CD4-positive, alpha-beta memory T cell (primary cell): ENCODE measurements around the gene SPATA33. TPM values are rescaled to one million over a fixed set of nuclear protein-coding genes. Genes with fewer than 3 reads are reported as not detected.
"Not testable (repeated sequence)": the region's sequence is repeated elsewhere in the genome, so short reads cannot be mapped to it uniquely, and the experiment has no call there.

Experiments used
- CTCF ChIA-PET: fragments of 350-600 bp; sonication (Branson Sonifier 250); formaldehyde crosslinking; loops from one replicate; lab custom pipeline; 2021; ENCODE audit warnings: inconsistent platforms; ENCODE audit not compliant: partially characterized antibody; lab: Charles Lee
- POLR2A ChIA-PET: fragments of 350-600 bp; sonication (Branson Sonifier 250); formaldehyde crosslinking; loops from one replicate; lab custom pipeline; 2021; ENCODE audit not compliant: partially characterized antibody; lab: Charles Lee
- DNase-seq, 5 donors: peaks; one replicate each; pipeline versions ENCODE4 v3.0.0 to v3.0.0-alpha.2; 2020 to 2022; ENCODE audit warnings: mixed read lengths in 1 of 5
- H3K27ac ChIP-seq: one replicate; pipeline ENCODE4 v1.7.0; 2013; ENCODE audit warnings: low read depth, low read length
- H3K27me3 ChIP-seq: 2 replicates; pipeline ENCODE4 v1.7.0; 2013; ENCODE audit warnings: mild to moderate bottlenecking, low read length, moderate library complexity; ENCODE audit not compliant: insufficient read depth
- H3K36me3 ChIP-seq: 2 replicates; pipeline ENCODE4 v1.7.0; 2013; ENCODE audit warnings: mild to moderate bottlenecking, low read length, moderate library complexity; ENCODE audit not compliant: insufficient read depth
- H3K4me1 ChIP-seq: 2 replicates; pipeline ENCODE4 v1.7.0; 2013; ENCODE audit warnings: mild to moderate bottlenecking, low read length, moderate library complexity; ENCODE audit not compliant: insufficient read depth
- H3K4me3 ChIP-seq, 2 donors: one replicate each; pipeline ENCODE4 v1.7.0; 2013; ENCODE audit warnings: low read length in 2 of 2, mild to moderate bottlenecking in 1 of 2
- H3K9me3 ChIP-seq, 2 donors: one replicate each; pipeline ENCODE4 v1.7.0; 2013; ENCODE audit warnings: low read length in 2 of 2, control low read depth in 1 of 2; ENCODE audit not compliant: control insufficient read depth in 1 of 2
- H3K27ac Mint-ChIP-seq, 7 donors: one replicate each; pipeline ENCODE4 v1.8.0; 2020 to 2021; ENCODE audit warnings: mixed read lengths in 7 of 7, mild to moderate bottlenecking in 6 of 7, inconsistent platforms in 3 of 7, moderate library complexity in 3 of 7
- H3K27me3 Mint-ChIP-seq, 2 donors: one replicate each; pipeline ENCODE4 v1.8.0; 2020 to 2021; ENCODE audit warnings: mixed read lengths in 2 of 2
- H3K36me3 Mint-ChIP-seq, 2 donors: one replicate each; pipeline ENCODE4 v1.8.0; 2020 to 2021; ENCODE audit warnings: mixed read lengths in 2 of 2, inconsistent platforms in 1 of 2, mild to moderate bottlenecking in 1 of 2
- H3K4me1 Mint-ChIP-seq, 4 donors: one replicate each; pipeline ENCODE4 v1.8.0; 2020 to 2021; ENCODE audit warnings: mixed read lengths in 4 of 4, mild to moderate bottlenecking in 1 of 4
- H3K4me3 Mint-ChIP-seq, 8 donors: one replicate each; pipeline ENCODE4 v1.8.0; 2020 to 2021; ENCODE audit warnings: mixed read lengths in 8 of 8, mild to moderate bottlenecking in 7 of 8, moderate library complexity in 6 of 8, inconsistent platforms in 3 of 8
- H3K9me3 Mint-ChIP-seq, 8 donors: one replicate each; pipeline ENCODE4 v1.8.0; 2020 to 2021; ENCODE audit warnings: mixed read lengths in 8 of 8, mild to moderate bottlenecking in 5 of 8, inconsistent platforms in 3 of 8, moderate library complexity in 1 of 8
- intact Hi-C: fragments of 100-400 bp; cut with micrococcal nuclease; formaldehyde crosslinking; loops from one replicate; pipeline ENCODE4 v1.15.1; 2023
- polyA plus RNA-seq, 2 donors: library from polyadenylated mRNA; unstranded; fragments of 300-500 nt; fragmentation: Illumina TruSeq; gene quantifications; one replicate each; pipeline ENCODE4 v1.2.3, GENCODE V29; 2021
- total RNA-seq, 2 experiments: library from RNA; stranded (reverse); gene quantifications; one replicate each; pipeline ENCODE4 v1.2.3, GENCODE V29; 2021

The SPATA33 gene
- total and polyA plus RNA-seq, 4 experiments from 2014 or later: 2.5 to 10.5 (median 7.2) TPM

DNA sequence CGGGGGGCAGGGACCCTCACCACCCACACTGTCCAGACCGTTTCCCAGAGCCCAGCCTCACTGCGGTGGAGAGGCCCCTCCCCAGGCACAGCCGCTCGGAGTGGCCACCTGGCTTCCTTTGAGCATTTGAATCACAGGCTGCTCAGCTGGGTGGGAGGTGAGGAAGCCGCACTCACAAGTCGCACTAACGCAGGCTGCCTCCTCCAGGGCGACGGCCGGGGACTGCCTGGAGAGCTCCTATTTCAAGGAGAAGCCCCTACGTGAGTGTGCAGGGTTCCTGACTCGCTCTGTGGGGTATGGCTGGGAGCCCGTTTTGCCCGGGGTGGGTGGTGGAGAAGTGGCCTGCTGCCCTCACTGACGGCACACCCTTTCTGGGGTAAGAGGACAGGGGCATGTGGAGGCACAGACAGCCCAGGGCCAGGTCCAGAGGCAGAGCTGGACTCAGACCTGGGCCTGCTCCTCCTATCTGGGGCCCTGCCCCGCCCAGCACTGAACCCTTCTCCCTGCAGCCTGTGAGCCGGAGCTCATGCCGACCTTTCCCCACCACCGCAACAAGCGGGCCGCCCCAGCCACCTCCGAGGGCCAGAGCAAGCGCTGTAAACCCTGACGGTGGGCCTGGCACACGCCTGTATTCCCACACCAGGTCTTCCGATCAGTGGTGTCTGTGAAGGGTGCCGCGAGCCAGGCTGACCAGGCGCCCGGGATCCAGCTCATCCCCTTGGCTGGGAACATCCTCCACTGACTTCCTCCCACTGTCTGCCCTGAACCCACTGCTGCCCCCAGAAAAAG, 37.6 kb downstream of the SPATA33 start:
- Mint-ChIP-seq H3K9me3 (no peaks in the 10 kb centered on the region), H3K27me3 (no peaks in the 10 kb centered on the region), H3K4me1 (peaks cover 7 to 25% (median 10%) of the 10 kb centered on the region in 4 donors), H3K4me3 (no peak overlapping the region), H3K27ac (peak overlapping the region in 2 of 7 donors; percentile 35 to 46), H3K36me3 (peaks cover 7 to 30% of the 10 kb centered on the region in 2 donors)
- no peak for DNase-seq
- Histone ChIP-seq H3K27me3 (no peaks in the 10 kb centered on the region), H3K36me3 (peaks cover 18% of the 10 kb centered on the region), H3K27ac (no peak overlapping the region), H3K4me3 (no peak overlapping the region), H3K9me3 (no peaks in the 10 kb centered on the region), H3K4me1 (peaks cover 20% of the 10 kb centered on the region)
- intact Hi-C loops: no loop called here
- ChIA-PET CTCF (interaction anchor here (1.3 kb wide), 1 partner anchor 84 kb away, joined by 3 read pairs; no protein-coding TSS in a partner anchor), POLR2A (interaction anchor here (0.7 to 4.0 kb wide), 3 partner anchors 9 to 838 kb away, joined by 3 to 23 read pairs (median 4); partner anchors contain the start of genes CDK10, GALNS and TRAPPC2L)

DNA sequence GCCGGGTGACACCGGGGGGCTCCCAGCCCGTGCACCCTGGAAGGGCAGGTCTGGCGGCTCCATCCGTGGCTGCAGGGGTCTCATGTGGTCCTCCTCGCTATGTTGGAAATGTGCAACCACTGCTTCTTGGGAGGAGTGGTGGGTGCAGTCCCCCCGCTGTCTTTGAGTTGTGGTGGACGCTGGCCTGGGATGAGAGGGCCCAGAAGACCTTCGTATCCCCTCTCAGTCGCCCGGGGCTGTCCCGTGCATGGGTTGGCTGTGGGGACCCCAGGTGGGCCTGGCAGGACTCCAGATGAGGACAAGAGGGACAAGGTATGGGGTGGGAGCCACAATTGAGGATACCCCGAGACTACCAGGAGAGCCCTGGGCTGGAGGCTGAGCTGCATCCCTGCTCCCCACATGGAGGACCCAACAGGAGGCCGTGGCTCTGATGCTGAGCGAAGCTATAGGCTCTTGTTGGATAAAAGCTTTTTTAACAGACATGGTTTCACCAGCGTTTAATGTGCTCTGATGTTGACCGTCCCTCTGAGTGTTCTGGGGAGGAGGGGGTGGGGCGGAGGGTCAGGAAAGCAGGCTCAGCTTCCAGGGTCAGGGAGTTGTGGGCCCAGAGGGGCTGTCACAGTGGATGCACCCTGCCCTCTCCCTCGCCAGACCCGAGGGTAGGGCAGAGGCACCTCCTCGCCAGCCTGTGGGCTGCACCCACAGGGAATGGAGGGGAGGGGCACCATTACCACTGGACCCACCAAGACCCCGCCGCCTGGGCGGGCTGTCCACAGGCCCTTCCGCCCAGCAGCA, 38.4 kb downstream of the SPATA33 start:
- peaks cover 26% of the 10 kb centered on the region for H3K4me1 ChIP-seq
- Mint-ChIP-seq H3K27ac (no peak overlapping the region), H3K27me3 (no peaks in the 10 kb centered on the region), H3K4me3 (no peak overlapping the region), H3K9me3 (no peaks in the 10 kb centered on the region), H3K36me3 (peaks cover 7 to 24% of the 10 kb centered on the region in 2 donors), H3K4me1 (peaks cover 6 to 29% (median 11%) of the 10 kb centered on the region in 4 donors)
- DNase-seq: no peak
- ChIA-PET CTCF (interaction anchor here (1.0 to 1.3 kb wide), 2 partner anchors 83 to 142 kb away, joined by 3 read pairs; no protein-coding TSS in a partner anchor), POLR2A (interaction anchor here (0.7 to 4.0 kb wide), 4 partner anchors 10 to 839 kb away, joined by 3 to 23 read pairs (median 4); partner anchors contain the start of genes CDK10, GALNS and TRAPPC2L)
- H3K9me3 ChIP-seq: no peaks in the 10 kb centered on the region
- H3K27ac ChIP-seq: no peak overlapping the region
- H3K27me3 ChIP-seq: no peaks in the 10 kb centered on the region
- intact Hi-C loops: no loop called here
- H3K36me3 ChIP-seq: peaks cover 14% of the 10 kb centered on the region
- no peak overlapping the region for H3K4me3 ChIP-seq

DNA sequence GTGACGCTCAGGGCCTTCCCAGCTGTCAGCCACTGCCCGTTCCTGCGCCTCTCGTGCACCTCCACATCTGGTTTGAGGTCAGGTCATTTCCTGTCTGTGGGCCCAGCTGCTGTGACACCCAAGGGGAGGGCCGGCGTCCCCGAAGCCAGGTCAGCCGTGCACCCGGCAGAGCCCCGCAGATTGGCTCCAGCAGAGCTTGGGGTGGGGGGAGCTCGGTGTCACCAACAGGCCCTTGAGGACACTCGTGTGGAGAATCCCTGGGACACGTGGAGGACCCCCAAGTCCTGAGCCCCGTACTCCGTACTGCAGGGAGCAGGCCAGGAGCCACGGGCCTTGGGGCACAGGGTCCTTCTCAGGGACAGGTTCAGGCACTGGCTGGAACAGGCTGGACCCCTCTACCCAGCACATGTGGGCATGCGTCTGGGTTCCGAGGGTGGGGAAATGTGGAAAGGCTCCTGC, 39.1 kb downstream of the SPATA33 start:
- Mint-ChIP-seq H3K4me1 (peaks cover 6 to 29% (median 11%) of the 10 kb centered on the region in 4 donors), H3K4me3 (no peak overlapping the region), H3K27ac (peak overlapping the region in 1 of 7 donors; percentile 22), H3K36me3 (peaks cover 7 to 20% of the 10 kb centered on the region in 2 donors), H3K9me3 (no peaks in the 10 kb centered on the region), H3K27me3 (no peaks in the 10 kb centered on the region)
- CTCF ChIA-PET: interaction anchor here (1.0 to 15.1 kb wide), 3 partner anchors 82 to 141 kb away, joined by 3 to 293 read pairs (median 3); no protein-coding TSS in a partner anchor
- H3K9me3 ChIP-seq: no peaks in the 10 kb centered on the region
- peaks cover 26% of the 10 kb centered on the region for H3K4me1 ChIP-seq
- no peaks in the 10 kb centered on the region for H3K27me3 ChIP-seq
- H3K27ac ChIP-seq: no peak overlapping the region
- intact Hi-C loops: no loop called here
- peaks cover 14% of the 10 kb centered on the region for H3K36me3 ChIP-seq
- POLR2A ChIA-PET: interaction anchor here (1.1 to 4.0 kb wide), 5 partner anchors 9 to 214 kb away, joined by 3 to 23 read pairs (median 4); partner anchors contain the start of genes CDK10 and TCF25
- no peak overlapping the region for H3K4me3 ChIP-seq
- DNase-seq: peak in 4 of 5 donors; percentile 27 to 39 (median 32)

DNA sequence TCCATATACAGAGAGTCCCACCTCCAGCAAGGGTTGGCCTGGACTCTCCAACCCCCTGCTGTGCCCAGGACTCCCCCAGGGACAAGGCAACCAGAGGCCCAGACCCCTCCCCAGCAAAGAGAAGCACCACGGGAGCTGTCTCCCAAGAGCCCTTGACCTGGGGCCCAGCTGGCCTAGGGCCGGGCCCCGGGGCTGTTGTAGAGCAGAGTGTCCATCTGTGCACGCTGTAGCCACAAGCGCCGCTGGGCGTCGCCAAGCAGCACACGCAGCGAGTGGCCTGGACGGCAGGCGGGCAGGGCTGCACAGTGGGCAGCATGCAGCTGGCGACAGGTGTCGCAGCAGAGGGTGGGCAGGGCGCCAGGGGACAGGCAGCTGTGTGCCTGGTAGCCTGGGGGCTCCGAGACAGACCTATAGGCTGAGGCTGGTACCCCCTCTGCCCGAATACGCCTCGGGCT, 39.6 kb downstream of the SPATA33 start:
- Histone ChIP-seq H3K4me1 (peaks cover 28% of the 10 kb centered on the region), H3K27ac (no peak overlapping the region), H3K36me3 (peaks cover 10% of the 10 kb centered on the region), H3K9me3 (no peaks in the 10 kb centered on the region), H3K27me3 (no peaks in the 10 kb centered on the region), H3K4me3 (no peak overlapping the region)
- no peak for DNase-seq
- no peak overlapping the region for H3K4me3 Mint-ChIP-seq
- no peak overlapping the region for H3K27ac Mint-ChIP-seq
- H3K27me3 Mint-ChIP-seq: no peaks in the 10 kb centered on the region
- intact Hi-C loops: no loop called here
- POLR2A ChIA-PET: interaction anchor here (0.9 to 4.0 kb wide), 7 partner anchors 9 to 213 kb away, joined by 3 to 23 read pairs (median 3); partner anchors contain the start of genes CDK10 and TCF25
- peaks cover 7 to 20% of the 10 kb centered on the region in 2 donors for H3K36me3 Mint-ChIP-seq
- no peaks in the 10 kb centered on the region for H3K9me3 Mint-ChIP-seq
- CTCF ChIA-PET: interaction anchor here (15.1 kb wide), 1 partner anchor 94 kb away, joined by 293 read pairs; no protein-coding TSS in a partner anchor
- peaks cover 6 to 31% (median 12%) of the 10 kb centered on the region in 4 donors for H3K4me1 Mint-ChIP-seq

DNA sequence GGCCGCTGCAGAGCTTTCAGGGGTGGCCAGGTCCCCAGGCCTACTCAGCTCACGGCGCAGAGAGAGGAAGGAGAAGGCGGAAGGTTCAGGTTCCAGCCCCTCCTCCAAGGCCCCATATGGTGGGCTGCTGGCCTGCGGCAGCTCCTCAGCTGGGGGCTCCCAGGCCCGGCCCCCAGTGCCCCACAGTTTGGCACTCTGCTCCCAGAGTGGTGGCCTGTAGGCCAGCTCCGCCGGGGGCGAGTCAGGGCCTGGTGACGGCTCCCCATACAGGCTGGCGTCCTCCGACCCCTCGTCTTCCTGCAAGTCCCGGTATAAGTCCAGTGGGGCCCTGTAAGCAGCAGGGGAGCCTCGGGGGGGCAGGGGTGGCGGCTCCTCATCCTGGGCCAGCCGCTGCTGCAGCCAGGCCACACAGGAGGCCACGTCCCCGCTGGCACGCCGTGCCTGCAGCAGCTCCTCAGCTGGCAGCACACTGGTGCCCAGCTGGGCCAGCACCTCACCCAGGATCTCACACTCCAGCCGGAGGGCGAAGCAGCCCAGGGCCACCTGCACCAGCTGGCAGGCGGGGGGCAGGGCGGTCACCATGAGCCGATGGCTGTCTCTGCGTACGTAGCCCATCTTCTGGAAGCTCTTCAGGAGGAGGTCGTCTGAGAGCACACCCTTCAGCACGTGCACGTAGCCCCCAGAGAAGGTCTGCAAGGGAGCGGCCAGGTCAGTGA, 40.1 kb downstream of the SPATA33 start:
- Mint-ChIP-seq H3K4me3 (no peak overlapping the region), H3K36me3 (peaks cover 7 to 20% of the 10 kb centered on the region in 2 donors), H3K27me3 (no peaks in the 10 kb centered on the region), H3K4me1 (peaks cover 6 to 37% (median 15%) of the 10 kb centered on the region in 4 donors), H3K27ac (no peak overlapping the region), H3K9me3 (no peaks in the 10 kb centered on the region)
- ChIA-PET CTCF (interaction anchor here (0.6 to 15.1 kb wide), 5 partner anchors 9 to 164 kb away, joined by 3 to 293 read pairs (median 33); partner anchors contain the start of gene CDK10), POLR2A (interaction anchor here (0.9 to 4.2 kb wide), 8 partner anchors 11 to 212 kb away, joined by 3 to 23 read pairs (median 4); partner anchors contain the start of genes CDK10, FANCA and TCF25)
- Histone ChIP-seq H3K27ac (no peak overlapping the region), H3K4me1 (peaks cover 34% of the 10 kb centered on the region), H3K36me3 (peaks cover 6% of the 10 kb centered on the region), H3K27me3 (no peaks in the 10 kb centered on the region), H3K4me3 (no peak overlapping the region), H3K9me3 (no peaks in the 10 kb centered on the region)
- intact Hi-C loops: no loop called here
- no peak for DNase-seq

DNA sequence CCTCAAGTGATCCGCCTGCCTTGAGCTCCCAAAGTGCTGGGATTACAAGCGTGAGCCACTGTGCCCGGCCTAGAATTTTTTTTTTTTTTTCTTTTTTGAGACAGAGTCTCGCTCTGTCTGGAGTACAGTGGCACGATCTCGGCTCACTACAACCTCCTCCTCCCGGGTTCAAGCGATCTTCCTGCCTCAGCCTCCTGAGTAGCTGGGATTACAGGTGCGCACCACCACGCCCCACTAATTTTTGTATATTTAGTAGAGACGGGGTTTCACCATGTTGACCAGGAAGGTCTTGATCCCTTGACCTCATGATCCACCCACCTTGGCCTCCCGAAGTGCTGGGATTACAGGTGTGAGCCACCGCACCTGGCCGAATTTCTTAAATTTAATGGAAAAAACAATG, 41.1 kb downstream of the SPATA33 start:
- Mint-ChIP-seq H3K36me3 (peaks cover 1 to 14% of the 10 kb centered on the region in 2 donors), H3K27ac (peak overlapping the region; percentile 58 to 92 (median 87)), H3K4me3 (peak overlapping the region in 1 of 8 donors; percentile 12), H3K4me1 (peaks cover 8 to 42% (median 16%) of the 10 kb centered on the region in 4 donors)
- intact Hi-C loops, H3K27me3 ChIP-seq, DNase-seq, H3K4me3 ChIP-seq, H3K9me3 Mint-ChIP-seq, H3K27ac ChIP-seq, H3K36me3 ChIP-seq, H3K9me3 ChIP-seq, H3K27me3 Mint-ChIP-seq: not testable (repeated sequence)
- CTCF ChIA-PET: interaction anchor here (0.7 to 15.1 kb wide), 6 partner anchors 8 to 182 kb away, joined by 4 to 293 read pairs (median 24); partner anchors contain the start of gene CDK10
- peaks cover 34% of the 10 kb centered on the region for H3K4me1 ChIP-seq
- POLR2A ChIA-PET: interaction anchor here (1.3 to 6.0 kb wide), 6 partner anchors 10 to 165 kb away, joined by 3 to 59 read pairs (median 13); partner anchors contain the start of genes CDK10 and FANCA
